K562 (cell line): ENCODE measurements around the gene FAM83D. TPM values are rescaled to one million over a fixed set of nuclear protein-coding genes. Genes with fewer than 3 reads are reported as not detected.

Source experiments
- EGR1 ChIP-seq: fragments of 450-650 bp; conservative IDR thresholded peaks from 2 replicates; pipeline ENCODE4 v1.6.1; 2017; ENCODE audit warnings: mild to moderate bottlenecking
- ETV5 ChIP-seq: sonication (generic); formaldehyde crosslinking; IDR thresholded peaks from 2 replicates; pipeline ENCODE4 v1.4.0; 2020; ENCODE audit warnings: low read depth, mild to moderate bottlenecking, missing genetic modification reagents
- EZH2 ChIP-seq: IDR thresholded peaks from 2 replicates; pipeline ENCODE4 v1.6.1; 2012; ENCODE audit warnings: low read depth, mild to moderate bottlenecking, inconsistent platforms, low read length, borderline replicate concordance
- GTF2F1 ChIP-seq: IDR thresholded peaks from 2 replicates; pipeline ENCODE4 v1.6.1; 2011; ENCODE audit warnings: low read depth, low read length, improper control_type of control experiment
- HDAC1 ChIP-seq, 2 experiments: fragments of 450-650 bp; IDR thresholded peaks; 2 replicates each; pipeline ENCODE4 v1.6.1; 2016 to 2017; ENCODE audit warnings: inconsistent platforms in 1 of 2, mild to moderate bottlenecking in 1 of 2, moderate library complexity in 1 of 2
- KAT7 ChIP-seq: sonication (generic); formaldehyde crosslinking; IDR thresholded peaks from 2 replicates; pipeline ENCODE4 v1.8.0; 2022; ENCODE audit warnings: missing genetic modification reagents, mild to moderate bottlenecking, borderline replicate concordance
- KDM1A ChIP-seq, 2 experiments: fragments of 450-650 bp; IDR thresholded peaks; 2 replicates each; pipeline ENCODE4 v1.6.1; 2016; ENCODE audit warnings: mild to moderate bottlenecking in 2 of 2
- NR2C1 ChIP-seq, 2 experiments: fragments of 450-650 bp; IDR thresholded peaks; 2 replicates each; pipeline ENCODE4 v1.6.1; 2017; ENCODE audit warnings: mild to moderate bottlenecking in 2 of 2, antibody characterized with exemption in 1 of 2, inconsistent platforms in 1 of 2, missing compliant biosample characterization in 1 of 2, missing genetic modification characterization in 1 of 2
- PCBP1 ChIP-seq: fragments of 200-400 bp; formaldehyde crosslinking; IDR thresholded peaks from 2 replicates; pipeline ENCODE4 v1.6.1; 2018; ENCODE audit warnings: mild to moderate bottlenecking, low read depth, low read length; ENCODE audit not compliant: poor library complexity, severe bottlenecking
- PTTG1 ChIP-seq: fragments of 450-650 bp; IDR thresholded peaks from 2 replicates; pipeline ENCODE4 v1.6.1; 2016; ENCODE audit warnings: low read depth, mild to moderate bottlenecking, missing genetic modification characterization, missing compliant biosample characterization
- RB1 ChIP-seq: fragments of 450-650 bp; IDR thresholded peaks from 2 replicates; pipeline ENCODE4 v1.6.1; 2017; ENCODE audit warnings: low read depth, mild to moderate bottlenecking
- SAP30 ChIP-seq: fragments of 200-600 bp; sonication (generic); IDR thresholded peaks from 2 replicates; pipeline ENCODE4 v1.6.1; 2012; ENCODE audit warnings: borderline replicate concordance, low read depth, mild to moderate bottlenecking, moderate library complexity, low read length, control low read depth, inconsistent platforms; ENCODE audit not compliant: insufficient read depth, poor library complexity, severe bottlenecking
- SMAD3 ChIP-seq: fragments of 450-650 bp; formaldehyde crosslinking; conservative IDR thresholded peaks from 2 replicates; pipeline ENCODE4 v1.4.0; 2020; ENCODE audit warnings: mild to moderate bottlenecking
- SNAPC5 ChIP-seq: fragments of 250-450 bp; sonication (Bioruptor Pico); IDR thresholded peaks from 2 replicates; pipeline ENCODE4 v1.8.0; 2021; ENCODE audit warnings: moderate library complexity, mild to moderate bottlenecking, inconsistent platforms
- SP2 ChIP-seq: IDR thresholded peaks from 2 replicates; pipeline ENCODE4 v1.6.1; 2011; ENCODE audit warnings: mild to moderate bottlenecking, low read depth, low read length, moderate library complexity; ENCODE audit not compliant: poor library complexity, severe bottlenecking; ENCODE audit errors: extremely low read depth
- TARDBP ChIP-seq: fragments of 450-650 bp; IDR thresholded peaks from 2 replicates; pipeline ENCODE4 v1.6.1; 2016
- THRA ChIP-seq: fragments of 450-650 bp; IDR thresholded peaks from 2 replicates; pipeline ENCODE4 v1.6.1; 2017; ENCODE audit warnings: mild to moderate bottlenecking, moderate library complexity
- USF1 ChIP-seq: sonication (generic); formaldehyde crosslinking; IDR thresholded peaks from 2 replicates; pipeline ENCODE4 v1.9.0; 2022; ENCODE audit warnings: mild to moderate bottlenecking, missing genetic modification reagents
- ZNF263 ChIP-seq: sonication (generic); formaldehyde crosslinking; IDR thresholded peaks from 2 replicates; pipeline ENCODE4 v1.8.0; 2022; ENCODE audit warnings: mild to moderate bottlenecking, missing genetic modification reagents, borderline replicate concordance
- ZNF780A ChIP-seq: fragments of 250-450 bp; sonication (Bioruptor Pico); IDR thresholded peaks from 2 replicates; pipeline ENCODE4 v1.5.0; 2021; ENCODE audit warnings: mild to moderate bottlenecking
- ZSCAN32 ChIP-seq: fragments of 450-650 bp; formaldehyde crosslinking; IDR thresholded peaks from 2 replicates; pipeline ENCODE4 v1.4.0; 2020; ENCODE audit warnings: mild to moderate bottlenecking, moderate library complexity
- polyA plus RNA-seq, 8 experiments: library from polyadenylated mRNA; depleted of rRNA in 4 of 8; stranded (reverse) in 5 of 8; unstranded in 3 of 8; fragments of >200 nt; fragmentation: Nextera tagmentation in 2 of 8; fragmentation: Illumina TruSeq in 1 of 8; extraction: Ambion mirVana in 2 of 8; extraction: Trizol in 1 of 8; gene quantifications; 2 replicates each; pipeline versions ENCODE4 v1.2.1 to v1.2.3, GENCODE V29; 2011 to 2014; ENCODE audit warnings: inconsistent platforms in 1 of 8, missing spikeins in 1 of 8
- total RNA-seq, 7 experiments: library from RNA; depleted of rRNA in 6 of 7; stranded (reverse); fragments of >200 nt in 6 of 7; fragmentation: Illumina TruSeq in 2 of 7; extraction: Trizol in 2 of 7; gene quantifications; 2 replicates each; pipeline versions ENCODE4 v1.2.1 to v1.2.3, GENCODE V29; 2011 to 2021; ENCODE audit warnings: low replicate concordance in 1 of 7

FAM83D gene
- total and polyA plus RNA-seq, 9 of the 15 experiments (the other 6 are each of a cell fraction or from before 2014, with no cell fraction given) = 8.2 to 66.1 (median 43.5) TPM

- TF ChIP-seq SAP30 (no peak), SMAD3 (no peak), ZSCAN32 (CRISPR knock-in tag) (no peak), ZNF263 (CRISPR knock-in tag) (peak; percentile 88; the same call in 1 of the 2 replicates), SP2 (no peak), SNAPC5 (CRISPR knock-in tag) (no peak), ETV5 (CRISPR knock-in tag) (no peak), KAT7 (CRISPR knock-in tag) (no peak), ZNF780A (no peak), KDM1A (IDR thresholded peaks at IDR 0.05) (peak; percentile 82 to 87), NR2C1 (IDR thresholded peaks at IDR 0.05) (peak; percentile 59), NR2C1 (tag; IDR thresholded peaks at IDR 0.05) (no peak), TARDBP (no peak), USF1 (no peak), GTF2F1 (no peak), EZH2 (no peak), EGR1 (no peak), RB1 (no peak), HDAC1 (IDR thresholded peaks at IDR 0.05) (peak in 1 of 2 experiments; percentile 71; a peak in 2 of 4 replicates), PTTG1 (tag) (no peak), PCBP1 (no peak), THRA (no peak)
Measured at GRCh38 chr20:38995536-38996044, 69.4 kb downstream of the FAM83D start (continued).
